ENCODE measurements around the gene ATP4B.

The ATP4B gene

DNA sequence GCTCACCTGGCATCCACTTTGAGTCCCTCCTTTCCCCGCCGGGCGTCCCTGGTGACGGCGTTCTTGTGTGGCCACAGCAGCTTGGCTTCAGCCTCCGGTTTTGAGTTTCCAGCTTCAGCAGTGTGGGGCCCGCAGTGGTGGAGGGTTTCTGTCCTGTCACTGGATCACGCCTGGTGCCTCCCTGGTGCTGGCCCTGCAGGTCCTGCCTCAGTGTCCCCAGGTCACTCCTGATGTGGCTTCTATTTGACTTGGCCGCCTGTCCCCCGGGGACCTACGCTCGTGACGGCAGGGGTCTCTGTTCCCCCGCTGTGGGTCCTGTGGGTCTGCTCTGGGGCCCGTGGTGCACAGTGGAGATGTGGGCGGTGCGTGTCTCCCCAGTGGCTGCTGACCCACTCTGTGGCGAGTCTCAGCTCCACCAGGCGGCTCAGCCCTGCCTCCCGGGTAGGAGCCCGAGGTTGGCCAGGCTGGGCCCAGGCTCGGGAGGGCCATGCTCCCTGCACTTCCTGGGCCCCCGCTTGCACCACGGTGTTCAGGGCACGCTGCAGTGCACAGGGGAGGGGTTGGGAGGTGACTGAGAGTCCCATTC is 1.9 kb downstream of the ATP4B start:
- DNase-seq = no peak

DNA sequence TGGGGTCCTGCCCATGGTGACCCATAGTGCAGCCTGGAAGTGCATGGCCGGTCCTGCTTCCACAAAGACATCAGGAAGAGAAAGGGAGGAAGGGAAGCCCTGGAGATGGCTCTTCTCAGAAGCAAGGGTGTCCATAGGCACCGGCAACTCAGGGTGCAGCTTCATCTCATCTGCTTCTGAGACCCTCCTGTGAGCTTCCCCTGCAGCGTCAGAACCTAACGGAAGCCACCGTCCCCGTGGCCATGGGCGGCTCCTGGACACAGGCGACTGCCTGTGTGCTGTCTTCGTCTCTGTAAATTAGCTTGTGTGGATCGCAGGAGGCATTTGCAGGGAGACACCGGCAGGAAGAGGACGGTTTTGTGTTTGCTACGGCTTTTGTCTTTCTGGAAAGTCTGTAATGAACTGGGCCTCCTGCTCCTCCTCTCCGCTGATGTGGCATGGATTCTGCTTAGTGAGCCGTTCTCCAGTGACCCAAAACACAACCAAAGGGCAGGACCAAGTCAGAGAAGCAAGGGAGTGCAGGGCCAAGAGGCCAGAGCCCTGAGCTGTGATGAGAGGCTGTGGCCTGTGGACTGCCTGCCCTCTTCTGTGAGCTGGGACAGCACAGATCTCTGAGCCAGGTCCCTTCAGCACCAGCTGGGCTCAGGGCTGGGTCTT is 2.5 kb downstream of the ATP4B start:
- DNase-seq = no peak

DNA sequence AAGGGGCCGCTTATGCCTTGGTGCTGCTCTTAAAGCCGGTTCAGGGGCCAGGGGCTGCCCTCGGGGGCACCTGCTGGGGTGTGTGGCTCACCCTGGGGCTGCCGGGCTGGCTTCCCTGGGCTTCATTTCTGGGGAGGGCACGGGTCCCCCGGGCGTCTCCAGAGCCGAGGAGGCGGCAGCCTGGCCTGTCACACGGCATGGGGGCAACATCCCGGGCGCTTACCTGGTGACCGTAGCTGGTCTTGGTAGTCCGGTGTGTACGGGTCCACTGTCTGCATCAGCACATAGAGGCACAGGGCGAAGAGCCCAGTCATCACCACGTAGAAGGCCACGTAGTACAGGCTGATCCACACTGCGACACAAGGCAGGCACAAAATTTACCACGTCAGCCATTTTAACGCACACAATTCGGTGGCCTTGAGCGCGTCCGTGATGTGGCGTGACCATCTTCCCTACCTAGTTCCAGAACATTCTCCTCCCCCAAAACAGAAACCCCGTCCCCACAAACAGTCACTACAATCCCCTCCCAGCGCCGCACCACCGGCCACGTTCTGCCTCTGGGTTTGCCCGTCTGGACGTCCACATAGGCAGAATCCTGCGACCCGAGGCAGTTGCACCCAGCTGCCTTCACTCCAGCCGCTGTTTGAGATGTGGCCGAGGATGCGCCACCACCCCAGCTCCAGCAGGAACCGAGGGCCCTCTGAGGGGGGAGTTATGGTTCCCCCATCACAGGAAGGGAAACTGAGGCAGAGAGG is 3.2 kb downstream of the ATP4B start:
- DNase-seq = no peak

DNA sequence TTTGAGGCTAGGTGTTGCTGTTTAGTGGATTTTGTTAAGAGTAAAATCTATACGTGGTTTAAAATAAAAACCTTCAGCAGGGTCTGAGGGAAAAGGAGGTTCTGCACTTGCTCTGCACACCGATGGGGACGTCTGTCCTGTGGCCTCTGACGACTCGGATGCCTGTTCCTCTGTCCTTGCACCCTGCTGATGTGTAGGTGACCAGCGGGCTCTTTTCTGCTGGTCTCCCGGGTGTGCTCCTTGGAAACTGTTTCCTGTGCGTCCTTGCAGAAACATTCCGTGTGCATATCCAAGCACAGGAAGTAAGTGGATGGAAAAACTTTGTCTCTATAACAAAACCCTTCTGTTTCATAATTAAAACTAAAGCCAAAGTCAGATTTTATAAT is 3.8 kb downstream of the ATP4B start:
- no peak for DNase-seq

- no peak for DNase-seq
These were observed 4.5 kb downstream of the ATP4B start for GRCh38 chr13:113653264-113654174.

- DNase-seq = no peak
These were observed 5.4 kb downstream of the ATP4B start for GRCh38 chr13:113652404-113653263.

DNA sequence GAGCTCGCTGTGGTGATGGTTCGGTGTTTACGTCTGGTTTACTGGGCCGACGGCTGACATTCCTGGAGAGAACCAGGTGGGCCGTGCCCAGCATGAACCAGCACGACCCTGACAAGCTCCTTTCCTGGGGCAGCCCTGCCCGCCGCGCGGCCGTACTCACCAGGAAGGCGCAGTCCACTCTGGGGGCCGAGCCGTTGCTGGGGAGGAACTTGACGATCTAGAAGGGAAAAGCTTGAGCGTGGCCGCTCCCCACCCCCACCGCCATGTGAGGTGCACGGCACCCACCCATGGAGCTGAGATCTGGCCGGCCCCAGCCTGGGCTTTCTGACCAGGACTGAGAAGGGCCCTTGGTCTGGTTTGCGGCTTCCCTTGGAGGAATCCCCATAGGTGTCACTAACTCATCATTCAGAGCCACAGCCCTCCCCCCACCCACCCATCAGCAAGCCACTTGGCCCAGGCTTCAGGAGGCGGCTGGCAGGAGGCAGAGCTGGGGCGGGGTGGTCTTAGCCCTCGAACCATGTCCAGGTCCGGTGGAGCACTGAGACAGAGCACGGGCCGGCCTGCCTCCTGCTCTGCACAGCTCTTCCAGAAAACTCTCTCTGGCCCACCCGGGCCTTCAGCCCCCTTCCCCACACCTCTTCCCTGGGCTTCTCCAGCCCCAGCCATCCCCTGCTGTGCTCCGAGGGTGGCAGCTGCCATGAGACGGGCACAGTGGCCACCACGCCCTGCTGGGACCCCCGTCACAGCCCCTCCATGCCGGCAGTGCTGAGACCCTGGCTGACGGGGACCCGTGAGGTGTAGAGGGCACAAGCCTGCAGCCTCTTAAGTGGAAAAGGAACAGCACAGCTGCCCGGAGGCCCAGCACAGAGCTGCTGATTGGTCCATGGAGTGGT is 6.2 kb downstream of the ATP4B start:
- DNase-seq = no peak

GRCh38 chr13:113650731-113651148 is 7.3 kb downstream of the ATP4B start:
- DNase-seq = no peak

DNA sequence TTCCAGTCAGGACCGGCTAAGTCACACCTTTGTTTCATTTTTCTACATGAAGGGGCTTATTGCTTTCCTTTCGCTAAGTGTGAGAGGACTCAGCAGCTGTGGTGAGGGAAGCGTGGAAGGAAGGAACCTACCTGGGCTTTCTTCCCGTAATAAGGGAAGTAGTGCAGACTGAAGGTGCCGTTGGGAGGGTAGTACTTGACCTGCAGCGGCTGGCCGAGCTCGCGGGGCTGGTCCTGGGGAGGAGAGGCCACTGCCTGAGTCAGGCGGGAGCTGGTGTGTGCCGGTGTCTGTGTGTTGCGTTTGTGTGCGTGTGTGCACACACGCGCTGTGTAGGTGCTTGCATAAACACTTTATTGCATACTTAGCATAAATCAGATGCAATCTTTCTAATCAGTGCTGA is 7.7 kb downstream of the ATP4B start:
- no peak for DNase-seq

GRCh38 chr13:113649212-113649611 is 8.8 kb downstream of the ATP4B start:
- DNase-seq = no peak

DNA sequence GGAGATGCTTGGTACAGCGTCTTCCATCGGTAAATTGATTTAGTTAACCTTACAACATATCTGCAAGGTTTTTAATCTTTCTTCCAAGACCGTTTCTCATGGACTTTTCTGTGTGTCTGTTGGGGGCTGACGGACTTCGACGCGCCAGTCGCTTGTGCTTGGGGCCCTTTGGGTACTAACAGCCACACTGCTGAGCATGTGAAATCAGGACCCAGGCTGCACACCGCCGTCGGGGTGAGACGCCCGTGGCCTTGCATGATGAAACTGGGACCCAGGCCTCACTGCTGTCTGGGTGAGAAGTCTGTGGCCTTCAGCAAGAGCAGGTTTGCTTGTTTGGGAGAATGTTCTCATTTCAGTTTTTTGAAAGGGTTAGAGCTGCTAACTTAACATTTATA is 9.8 kb downstream of the ATP4B start:
- DNase-seq = no peak

- DNase-seq = peak; percentile 29
These were observed 10.4 kb downstream of the ATP4B start for GRCh38 chr13:113647351-113648215.

- no peak for DNase-seq
These were observed 11.1 kb downstream of the ATP4B start for GRCh38 chr13:113646921-113647340.

- DNase-seq = no peak
These were observed 11.6 kb downstream of the ATP4B start for GRCh38 chr13:113646376-113646775.

DNA sequence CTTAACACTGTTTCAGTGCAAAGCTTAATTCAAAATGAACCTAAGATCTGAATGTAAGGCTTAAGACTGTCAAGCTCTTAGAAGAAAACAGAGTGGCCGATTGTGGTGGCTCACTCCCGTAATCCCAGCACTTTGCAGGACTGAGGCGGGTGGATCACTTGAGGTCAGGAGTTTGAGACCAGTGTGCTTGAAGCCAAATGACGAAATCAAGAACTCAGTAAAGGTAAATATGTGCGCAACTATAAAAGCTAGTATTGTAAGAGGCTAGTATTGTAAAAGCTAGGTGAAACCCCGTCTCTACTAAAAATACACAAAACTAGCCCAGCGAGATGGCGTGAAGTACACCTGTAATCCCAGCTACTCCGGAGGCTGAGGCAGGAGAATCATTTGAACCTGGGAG is 12.7 kb downstream of the ATP4B start:
- DNase-seq = no peak

- DNase-seq = no peak
These were observed 13.2 kb downstream of the ATP4B start for GRCh38 chr13:113644800-113645199.

- DNase-seq = no peak
These were observed 14.4 kb downstream of the ATP4B start for GRCh38 chr13:113643593-113643992.

DNA sequence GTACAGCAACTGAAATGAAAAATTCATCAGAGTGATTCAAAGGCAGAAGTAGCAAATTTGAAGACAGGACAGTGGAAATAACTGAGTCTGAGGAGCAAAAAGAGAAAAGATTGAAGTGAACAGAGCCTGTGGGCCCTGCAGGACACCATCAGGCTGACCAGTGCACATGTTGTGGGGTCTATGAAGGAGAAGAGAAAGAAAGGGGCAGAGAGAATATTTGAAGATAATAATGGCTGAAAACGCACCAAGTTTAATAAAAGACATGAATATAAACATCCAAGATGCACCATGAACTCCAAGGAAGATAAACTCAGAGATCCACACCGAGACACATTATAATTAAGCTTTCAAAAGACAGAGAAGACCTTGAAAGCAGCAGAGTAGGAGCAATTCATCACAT is 15.4 kb downstream of the ATP4B start:
- DNase-seq = no peak

GRCh38 chr13:113641426-113641825 is 16.6 kb downstream of the ATP4B start:
- DNase-seq = no peak

Data from fibroblast of skin of back (primary cell).